ENCODE results near the gene SMCO4. TPM values are rescaled to one million over a fixed set of nuclear protein-coding genes. Genes with fewer than 3 reads are reported as not detected.
"Not testable (repeated sequence)": the region's sequence is repeated elsewhere in the genome, so short reads cannot be mapped to it uniquely, and the experiment has no call there.

The SMCO4 gene
- total RNA-seq, 1 experiment from 2014 or later = 14.1 TPM

- intact Hi-C loops (cut with micrococcal nuclease; ENCODE audit: unreplicated experiment) = no loop called here
- no peak overlapping the region for H3K4me3 ChIP-seq (ENCODE audit: low read depth in 2 of 2, low read length in 2 of 2)
- no peaks in the 10 kb centered on the region for H3K4me1 ChIP-seq (ENCODE audit: control insufficient read depth, insufficient read depth, low read length)
- DNase-seq (ENCODE audit: low read depth, low spot score) (no peak), ATAC-seq (no peak)
- H3K27ac ChIP-seq (ENCODE audit: low read length) = no peak overlapping the region
- ChIA-PET POLR2A (no interaction called here), CTCF (no interaction called here)
- peaks cover 10% of the 10 kb centered on the region; the same call in 1 of the 2 replicates for H3K27me3 ChIP-seq (ENCODE audit: control insufficient read depth, insufficient read depth, low read length)
- no TSS peak for BruUV-seq (replicated peaks)
- H3K36me3 ChIP-seq (ENCODE audit: control insufficient read depth, insufficient read depth, low read length) = no peaks in the 10 kb centered on the region
- TF ChIP-seq CTCF (IDR thresholded peaks at IDR 0.05) (no peak), SIN3A (IDR thresholded peaks at IDR 0.05; ENCODE audit: borderline replicate concordance, insufficient read depth, low read depth, low read length) (no peak), REST (IDR thresholded peaks at IDR 0.05; ENCODE audit: insufficient read depth in 1 of 2, low read depth in 2 of 2, low read length in 1 of 2) (no peak), TCF7L2 (IDR thresholded peaks at IDR 0.05; ENCODE audit: low read depth, low read length) (no peak), POLR2AphosphoS5 (IDR thresholded peaks at IDR 0.05; ENCODE audit: low read depth, low read length) (no peak)
- in situ Hi-C loops (cut with HindIII; ENCODE audit: low pct_unique_long_range_greater_than_20kb, low sequenced_read_pairs) = no loop called here
- no peaks in the 10 kb centered on the region for H3K9me3 ChIP-seq (ENCODE audit: control insufficient read depth, insufficient read depth, low read depth, low read length)
Measured at GRCh38 chr11:93444617-93445073, 98.5 kb downstream of the SMCO4 start.

GRCh38 chr11:93443232-93443631 lies 100.0 kb downstream of the SMCO4 start:
- H3K27me3 ChIP-seq (ENCODE audit: control insufficient read depth, insufficient read depth, low read length); BruUV-seq (replicated peaks); H3K4me3 ChIP-seq (ENCODE audit: low read depth in 2 of 2, low read length in 2 of 2); CTCF ChIA-PET; ATAC-seq; H3K27ac ChIP-seq (ENCODE audit: low read length); H3K4me1 ChIP-seq (ENCODE audit: control insufficient read depth, insufficient read depth, low read length); POLR2A ChIA-PET; H3K9me3 ChIP-seq (ENCODE audit: control insufficient read depth, insufficient read depth, low read depth, low read length); intact Hi-C loops (cut with micrococcal nuclease; ENCODE audit: unreplicated experiment); H3K36me3 ChIP-seq (ENCODE audit: control insufficient read depth, insufficient read depth, low read length); DNase-seq (ENCODE audit: low read depth, low spot score); in situ Hi-C loops (cut with HindIII; ENCODE audit: low pct_unique_long_range_greater_than_20kb, low sequenced_read_pairs): not testable (repeated sequence)

GRCh38 chr11:93432247-93432646 lies 110.9 kb downstream of the SMCO4 start:
- no peak overlapping the region for H3K27ac ChIP-seq (ENCODE audit: low read length)
- no peaks in the 10 kb centered on the region for H3K4me1 ChIP-seq (ENCODE audit: control insufficient read depth, insufficient read depth, low read length)
- POLR2A ChIA-PET = no interaction called here
- TF ChIP-seq TCF7L2 (IDR thresholded peaks at IDR 0.05; ENCODE audit: low read depth, low read length) (no peak), SIN3A (IDR thresholded peaks at IDR 0.05; ENCODE audit: borderline replicate concordance, insufficient read depth, low read depth, low read length) (no peak), POLR2AphosphoS5 (IDR thresholded peaks at IDR 0.05; ENCODE audit: low read depth, low read length) (no peak), REST (IDR thresholded peaks at IDR 0.05; ENCODE audit: insufficient read depth in 1 of 2, low read depth in 2 of 2, low read length in 1 of 2) (no peak), CTCF (IDR thresholded peaks at IDR 0.05) (no peak)
- DNase-seq (ENCODE audit: low read depth, low spot score) (no peak), ATAC-seq (no peak)
- BruUV-seq (replicated peaks) = no TSS peak
- no peaks in the 10 kb centered on the region for H3K9me3 ChIP-seq (ENCODE audit: control insufficient read depth, insufficient read depth, low read depth, low read length)
- in situ Hi-C loops (cut with HindIII; ENCODE audit: low pct_unique_long_range_greater_than_20kb, low sequenced_read_pairs) = no loop called here
- intact Hi-C loops (cut with micrococcal nuclease; ENCODE audit: unreplicated experiment) = no loop called here
- H3K4me3 ChIP-seq (ENCODE audit: low read depth in 2 of 2, low read length in 2 of 2) = no peak overlapping the region
- H3K27me3 ChIP-seq (ENCODE audit: control insufficient read depth, insufficient read depth, low read length) = no peaks in the 10 kb centered on the region
- CTCF ChIA-PET = no interaction called here
- H3K36me3 ChIP-seq (ENCODE audit: control insufficient read depth, insufficient read depth, low read length) = no peaks in the 10 kb centered on the region; the same call in 1 of the 2 replicates

Data from Panc1 (cell line).